ENCODE results near the gene KIAA0930. TPM values are rescaled to one million over a fixed set of nuclear protein-coding genes. Genes with fewer than 3 reads are reported as not detected.

Gene KIAA0930
- total RNA-seq, 4 donors from 2014 or later, result 18.0 to 51.2 (median 25.1) TPM

GRCh38 chr22:45207981-45208664, 32.6 kb downstream of the KIAA0930 start:
- no peak overlapping the region for H3K4me3 ChIP-seq
- TF ChIP-seq EP300 (IDR thresholded peaks at IDR 0.05; ENCODE audit: low read depth) (no peak), POLR2AphosphoS5 (IDR thresholded peaks at IDR 0.05) (no peak), POLR2A (IDR thresholded peaks at IDR 0.05) (no peak), CTCF (IDR thresholded peaks at IDR 0.05) (no peak)
- intact Hi-C loops (cut with DNase I; ENCODE audit: low total_unique reads), result no loop called here
- H3K27ac ChIP-seq, result no peak overlapping the region
- no peak for DNase-seq
- H3K9me3 ChIP-seq, result no peaks in the 10 kb centered on the region
- H3K27me3 ChIP-seq, result no peaks in the 10 kb centered on the region
- peaks cover under 1 to 29% (median 7%) of the 10 kb centered on the region in 4 donors for H3K4me1 ChIP-seq
- WGBS, 2 donors (ENCODE audit: low coverage in 1 of 2), result 87% methylated on average over 24 of the region's 24 CpGs; no CpG with 5 or more reads in 1 of the 2 donors
- H3K36me3 ChIP-seq, result peaks cover 0 to 3% (median 0%) of the 10 kb centered on the region in 4 donors
- in situ Hi-C loops (cut with MboI; ENCODE audit: low pct_ligation_motif_present in 1 of 4, low pct_unique_long_range_greater_than_20kb in 1 of 4, low sequenced_read_pairs in 3 of 4), result no loop called here

DNA sequence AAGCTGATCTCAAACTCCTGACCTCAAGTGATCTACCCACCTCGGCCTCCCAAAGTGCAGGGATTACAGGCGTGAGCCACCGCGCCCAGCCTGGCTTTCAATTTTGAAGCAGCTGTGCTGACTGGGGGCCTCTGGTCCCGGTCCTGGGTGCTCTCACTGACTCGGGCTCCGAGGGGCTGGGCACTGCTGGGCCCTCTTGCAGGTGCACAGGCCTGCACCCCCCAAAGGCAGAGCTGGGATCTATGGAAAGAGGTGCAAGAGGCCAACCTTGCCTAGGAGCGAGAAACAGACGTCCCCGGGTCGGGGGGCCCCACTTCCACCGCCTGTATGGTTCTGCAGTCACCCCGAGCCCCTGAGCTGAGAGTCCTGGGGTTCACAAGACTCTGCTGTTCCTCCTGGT, 33.2 kb downstream of the KIAA0930 start:
- Histone ChIP-seq H3K4me1 (peaks cover 0 to 23% (median 8%) of the 10 kb centered on the region in 4 donors), H3K27me3 (no peaks in the 10 kb centered on the region), H3K27ac (no peak overlapping the region), H3K36me3 (peaks cover 0 to 3% (median 0%) of the 10 kb centered on the region in 4 donors), H3K4me3 (no peak overlapping the region), H3K9me3 (no peaks in the 10 kb centered on the region)
- 97% methylated on average over 13 of the region's 13 CpGs; no CpG with 5 or more reads in 1 of the 2 donors for WGBS, 2 donors (ENCODE audit: low coverage in 1 of 2)
- no peak for TF ChIP-seq EP300 (IDR thresholded peaks at IDR 0.05; ENCODE audit: low read depth)
- TF ChIP-seq POLR2AphosphoS5 (IDR thresholded peaks at IDR 0.05), result no peak
- no peak for TF ChIP-seq POLR2A (IDR thresholded peaks at IDR 0.05)
- TF ChIP-seq CTCF (IDR thresholded peaks at IDR 0.05), result no peak
- intact Hi-C loops (cut with DNase I; ENCODE audit: low total_unique reads), result no loop called here
- in situ Hi-C loops (cut with MboI; ENCODE audit: low pct_ligation_motif_present in 1 of 4, low pct_unique_long_range_greater_than_20kb in 1 of 4, low sequenced_read_pairs in 3 of 4), result no loop called here
- no peak for DNase-seq

DNA sequence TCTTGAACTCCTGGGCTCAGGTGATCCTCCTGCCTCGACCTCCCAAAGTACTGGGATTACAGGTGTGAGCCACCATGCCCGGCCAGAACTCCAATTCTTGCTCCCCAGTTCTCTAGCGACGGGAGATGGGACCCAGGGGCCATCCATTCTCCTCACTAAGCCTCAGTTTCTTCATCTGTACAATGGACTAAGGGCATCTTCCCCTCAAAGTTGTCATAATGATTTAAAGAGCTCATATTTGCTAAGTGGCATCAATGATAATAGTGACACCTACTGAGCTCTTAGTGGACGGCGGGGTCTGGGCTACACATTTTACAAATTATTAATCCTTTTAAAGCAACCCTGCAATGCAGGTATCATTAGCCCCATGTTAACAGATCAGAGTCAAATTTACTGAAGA, 34.5 kb downstream of the KIAA0930 start:
- H3K27me3 ChIP-seq, result no peaks in the 10 kb centered on the region
- H3K36me3 ChIP-seq, result peaks cover 0 to 3% (median 0%) of the 10 kb centered on the region in 4 donors
- intact Hi-C loops (cut with DNase I; ENCODE audit: low total_unique reads) (no loop called here), in situ Hi-C loops (cut with MboI; ENCODE audit: low pct_ligation_motif_present in 1 of 4, low pct_unique_long_range_greater_than_20kb in 1 of 4, low sequenced_read_pairs in 3 of 4) (no loop called here)
- no peak overlapping the region for H3K27ac ChIP-seq
- 93 to 100% methylated on average over 1 to 6 of the region's 6 CpGs for WGBS, 2 donors (ENCODE audit: low coverage in 1 of 2)
- H3K4me3 ChIP-seq, result no peak overlapping the region
- no peak for DNase-seq
- H3K4me1 ChIP-seq, result peaks cover 0 to 21% (median 11%) of the 10 kb centered on the region in 4 donors
- H3K9me3 ChIP-seq, result no peaks in the 10 kb centered on the region
- TF ChIP-seq POLR2AphosphoS5 (IDR thresholded peaks at IDR 0.05) (no peak), POLR2A (IDR thresholded peaks at IDR 0.05) (no peak), EP300 (IDR thresholded peaks at IDR 0.05; ENCODE audit: low read depth) (no peak), CTCF (IDR thresholded peaks at IDR 0.05) (no peak)

DNA sequence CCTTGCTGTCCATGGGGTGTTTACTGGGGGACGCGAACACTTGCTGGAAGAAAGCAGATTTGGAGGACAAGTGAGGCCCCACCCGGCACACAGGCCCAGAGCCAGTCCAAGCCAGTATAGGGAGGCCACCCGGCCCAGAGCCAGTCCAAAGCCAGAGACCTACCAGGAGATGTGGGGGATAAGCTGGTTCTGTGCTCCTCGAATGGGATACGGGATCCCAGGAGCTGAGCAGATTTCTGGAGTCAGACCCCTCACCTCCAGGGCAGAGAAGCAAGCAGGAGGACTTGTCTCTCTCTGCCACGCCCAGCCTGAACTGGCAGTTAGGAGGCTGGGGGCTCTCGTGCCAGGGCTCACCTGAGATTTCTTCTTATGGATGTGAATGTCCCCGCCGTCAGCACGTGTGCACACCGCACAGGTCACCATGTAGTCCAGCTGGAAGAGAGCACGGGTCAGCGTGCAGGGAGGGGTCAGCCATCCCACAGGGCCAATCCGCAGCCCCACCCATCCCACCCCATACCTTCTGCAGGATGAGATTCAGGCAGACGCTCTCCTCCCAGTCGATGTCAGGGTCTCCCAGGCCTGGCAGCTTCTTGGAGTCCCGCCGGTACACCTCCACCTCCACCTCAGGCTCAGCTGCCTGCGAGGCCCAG, 35.3 kb downstream of the KIAA0930 start:
- no peak for DNase-seq
- intact Hi-C loops (cut with DNase I; ENCODE audit: low total_unique reads) (no loop called here), in situ Hi-C loops (cut with MboI; ENCODE audit: low pct_ligation_motif_present in 1 of 4, low pct_unique_long_range_greater_than_20kb in 1 of 4, low sequenced_read_pairs in 3 of 4) (no loop called here)
- H3K27ac ChIP-seq, result no peak overlapping the region
- WGBS, 2 donors (ENCODE audit: low coverage in 1 of 2), result 92 to 100% methylated on average over 2 to 16 of the region's 20 CpGs
- H3K27me3 ChIP-seq, result no peaks in the 10 kb centered on the region
- TF ChIP-seq POLR2A (IDR thresholded peaks at IDR 0.05) (no peak), EP300 (IDR thresholded peaks at IDR 0.05; ENCODE audit: low read depth) (no peak), CTCF (IDR thresholded peaks at IDR 0.05) (no peak), POLR2AphosphoS5 (IDR thresholded peaks at IDR 0.05) (no peak)
- H3K4me1 ChIP-seq, result peaks cover 0 to 16% (median 11%) of the 10 kb centered on the region in 4 donors
- peaks cover 0 to 3% (median 0%) of the 10 kb centered on the region in 4 donors for H3K36me3 ChIP-seq
- no peaks in the 10 kb centered on the region for H3K9me3 ChIP-seq
- no peak overlapping the region for H3K4me3 ChIP-seq
